HK-2 (cell line): ENCODE data around the gene FAM240A.
"Not testable (repeated sequence)": the region's sequence is repeated elsewhere in the genome, so short reads cannot be mapped to it uniquely, and the experiment has no call there.

Experiments
- DNase-seq: peaks from one replicate; pipeline ENCODE4 v3.0.0-alpha.2; 2018; ENCODE audit not compliant: unreplicated experiment

FAM240A gene

GRCh38 chr3:46612324-46612723 lies at the start of gene FAM240A:
FAM240A (plus strand) TSS chr3:46612525; CDS start chr3:46612684, 159 bp downstream.
- DNase-seq, result no peak

GRCh38 chr3:46564190-46565021 lies 47.9 kb upstream of the FAM240A start:
- no peak for DNase-seq

- no peak for DNase-seq
Observed at GRCh38 chr3:46565077-46565476, 47.2 kb upstream of the FAM240A start.

GRCh38 chr3:46565607-46566039 lies 46.7 kb upstream of the FAM240A start:
- no peak for DNase-seq

- no peak for DNase-seq
Observed at GRCh38 chr3:46566040-46566641, 46.2 kb upstream of the FAM240A start, which contains the start of gene LRRC2. LRRC2 (minus strand) TSS chr3:46566302; CDS start chr3:46551591, 14,711 bp downstream.

- no peak for DNase-seq
Observed at GRCh38 chr3:46571684-46572083, 40.6 kb upstream of the FAM240A start.

GRCh38 chr3:46573701-46574100 lies 38.6 kb upstream of the FAM240A start:
- DNase-seq, result no peak

- no peak for DNase-seq
Observed at GRCh38 chr3:46574243-46574646, 38.1 kb upstream of the FAM240A start.

GRCh38 chr3:46574881-46575576 lies 37.3 kb upstream of the FAM240A start:
- no peak for DNase-seq

- no peak for DNase-seq
Observed at GRCh38 chr3:46575577-46576222, 36.6 kb upstream of the FAM240A start.

GRCh38 chr3:46576386-46576785 lies 35.9 kb upstream of the FAM240A start:
- DNase-seq, result no peak

- DNase-seq, result no peak
Observed at GRCh38 chr3:46576879-46577278, 35.4 kb upstream of the FAM240A start.

- DNase-seq, result not testable (repeated sequence)
Observed at GRCh38 chr3:46577580-46578249, 34.6 kb upstream of the FAM240A start.

- DNase-seq, result no peak
Observed at GRCh38 chr3:46578973-46579755, 33.2 kb upstream of the FAM240A start.

- DNase-seq, result no peak
Observed at GRCh38 chr3:46579756-46580286, 32.5 kb upstream of the FAM240A start.

- no peak for DNase-seq
Observed at GRCh38 chr3:46580675-46581074, 31.6 kb upstream of the FAM240A start.

GRCh38 chr3:46584598-46585467 lies 27.5 kb upstream of the FAM240A start:
- DNase-seq, result no peak

- no peak for DNase-seq
Observed at GRCh38 chr3:46585799-46586693, 26.3 kb upstream of the FAM240A start.
